HPDE6-E6E7 (cell line): ENCODE results near the gene TMEM244.
"Not testable (repeated sequence)": the region's sequence is repeated elsewhere in the genome, so short reads cannot be mapped to it uniquely, and the experiment has no call there.

ENCODE experiments used
- DNase-seq: peaks from one replicate; pipeline ENCODE4 v3.0.0; 2011; ENCODE audit warnings: missing footprints; ENCODE audit errors: extremely low spot score

Gene TMEM244

GRCh38 chr6:129812145-129812777 is 48.9 kb downstream of the TMEM244 start:
- DNase-seq = no peak

GRCh38 chr6:129807141-129807540 is 54.0 kb downstream of the TMEM244 start:
- not testable (repeated sequence) for DNase-seq

- not testable (repeated sequence) for DNase-seq
Observed at GRCh38 chr6:129802920-129803319, 58.2 kb downstream of the TMEM244 start.

GRCh38 chr6:129801909-129802308 is 59.2 kb downstream of the TMEM244 start:
- peak; percentile 17 for DNase-seq

GRCh38 chr6:129795261-129795660 is 65.9 kb downstream of the TMEM244 start:
- DNase-seq = peak; percentile 84

GRCh38 chr6:129793447-129793846 is 67.7 kb downstream of the TMEM244 start:
- DNase-seq = no peak

GRCh38 chr6:129792049-129792448 is 69.1 kb downstream of the TMEM244 start:
- no peak for DNase-seq

GRCh38 chr6:129790785-129791184 is 70.3 kb downstream of the TMEM244 start:
- DNase-seq = no peak

- DNase-seq = no peak
Observed at GRCh38 chr6:129789974-129790373, 71.1 kb downstream of the TMEM244 start.

GRCh38 chr6:129787816-129788215 is 73.3 kb downstream of the TMEM244 start:
- DNase-seq = no peak

GRCh38 chr6:129786548-129786947 is 74.6 kb downstream of the TMEM244 start:
- DNase-seq = no peak

- DNase-seq = no peak
Observed at GRCh38 chr6:129785756-129786135, 75.4 kb downstream of the TMEM244 start.

- no peak for DNase-seq
Observed at GRCh38 chr6:129785047-129785755, 75.9 kb downstream of the TMEM244 start.
